HCT116 (cell line): ENCODE results near the gene CALU. TPM values are rescaled to one million over a fixed set of nuclear protein-coding genes. Genes with fewer than 3 reads are reported as not detected.

Source experiments
- ATAC-seq: fragments of 200-7000 bp; cut with Tn5 transposase; 2 replicates; pipeline ENCODE4 v1.9.1; 2020; ENCODE audit warnings: mild to moderate bottlenecking, moderate library complexity
- BruUV-seq: library from RNA; stranded (reverse); fragments of 400-500 nt; replicated peaks from 2 replicates; lab custom pipeline; 2021; lab: Mats Ljungman, UMichigan
- CTCF ChIA-PET: fragments of 300-600 bp; sonication (Branson Sonifier 250); formaldehyde crosslinking; loops from one replicate; lab custom pipeline; 2021; ENCODE audit warnings: antibody characterized with exemption; lab: Charles Lee
- POLR2A ChIA-PET: fragments of 300-600, 350-600 bp; sonication (Branson Sonifier 250); formaldehyde crosslinking; loops from one replicate; lab custom pipeline; 2021; ENCODE audit warnings: antibody characterized with exemption; lab: Charles Lee
- RAD21 ChIA-PET, 2 experiments: fragments of 300-600 bp; sonication (Branson Sonifier 250); formaldehyde crosslinking; loops; one replicate each; lab custom pipeline; 2023; ENCODE audit warnings: low total read pairs in 2 of 2; ENCODE audit not compliant: uncharacterized antibody in 2 of 2, unreplicated experiment in 2 of 2, low non-redundant PET in 1 of 2; lab: Charles Lee
- DNase-seq: peaks from one replicate; pipeline ENCODE4 v3.0.0-alpha.2; 2010; ENCODE audit warnings: low read depth, low spot score
- H2AFZ ChIP-seq: fragments of 200-600 bp; shearing (Covaris generic), sonication (generic); 2 replicates; pipeline ENCODE4 v1.6.1; 2017; ENCODE audit warnings: low read depth, mixed run types, mixed read lengths, antibody characterized with exemption, low read length; ENCODE audit not compliant: poor library complexity, severe bottlenecking
- H3K27ac ChIP-seq: 2 replicates; pipeline ENCODE4 v1.5.1; 2012; ENCODE audit warnings: low read depth, low read length
- H3K27me3 ChIP-seq: fragments of 200-600 bp; sonication (generic); 2 replicates; pipeline ENCODE4 v1.6.1; 2016; ENCODE audit warnings: mixed run types, low read length, mixed read lengths; ENCODE audit not compliant: insufficient read depth
- H3K36me3 ChIP-seq, 2 experiments: fragments of 200-500 bp in 1 of 2; fragments of 200-600 bp in 1 of 2; sonication (Bioruptor generic) in 1 of 2; sonication (generic) in 1 of 2; 2 replicates each; pipeline versions ENCODE4 v1.5.1 to v1.6.1; 2014 to 2016; ENCODE audit warnings: low read length in 2 of 2, inconsistent platforms in 1 of 2, mixed read lengths in 1 of 2, mixed run types in 1 of 2; ENCODE audit not compliant: insufficient read depth in 2 of 2, control insufficient read depth in 1 of 2
- H3K4me1 ChIP-seq, 2 experiments: fragments of 200-600 bp in 1 of 2; sonication (generic) in 1 of 2; 2 replicates each; pipeline versions ENCODE4 v1.5.1 to v1.6.1; 2012 to 2017; ENCODE audit warnings: low read length in 2 of 2, inconsistent platforms in 1 of 2, mild to moderate bottlenecking in 1 of 2, mixed read lengths in 1 of 2, mixed run types in 1 of 2, moderate library complexity in 1 of 2; ENCODE audit not compliant: insufficient read depth in 2 of 2, control insufficient read depth in 1 of 2
- H3K4me2 ChIP-seq: fragments of 200-600 bp; sonication (generic); 2 replicates; pipeline ENCODE4 v1.6.1; 2017; ENCODE audit warnings: mixed run types, low read length, mixed read lengths
- H3K4me3 ChIP-seq, 2 experiments: fragments of 200-600 bp in 1 of 2; sonication (generic) in 1 of 2; replicated peaks in 1 of 2; 2 replicates each; pipeline ENCODE4 v1.5.1; 2011 to 2016; ENCODE audit warnings: low read length in 2 of 2, control low read depth in 1 of 2, low read depth in 1 of 2, mild to moderate bottlenecking in 1 of 2, mixed read lengths in 1 of 2, mixed run types in 1 of 2
- H3K79me2 ChIP-seq: fragments of 200-600 bp; sonication (generic); 2 replicates; pipeline ENCODE4 v1.6.1; 2017; ENCODE audit warnings: mild to moderate bottlenecking, mixed run types, low read length, moderate library complexity, mixed read lengths; ENCODE audit not compliant: insufficient read depth
- H3K9ac ChIP-seq: fragments of 200-600 bp; sonication (generic); 2 replicates; pipeline ENCODE4 v1.6.1; 2016; ENCODE audit warnings: low read length, mixed read lengths
- H3K9me2 ChIP-seq: fragments of 200-600 bp; sonication (generic), shearing (Covaris generic); 2 replicates; pipeline ENCODE4 v1.6.1; 2017; ENCODE audit warnings: mixed run types, mild to moderate bottlenecking, moderate library complexity; ENCODE audit not compliant: insufficient read depth
- H3K9me3 ChIP-seq, 2 experiments: fragments of 200-500 bp in 1 of 2; fragments of 200-600 bp in 1 of 2; sonication (Bioruptor generic) in 1 of 2; sonication (generic) in 1 of 2; 2 replicates each; pipeline ENCODE4 v1.6.1; 2014 to 2017; ENCODE audit warnings: low read length in 2 of 2, mixed read lengths in 2 of 2, inconsistent platforms in 1 of 2, low read depth in 1 of 2, mild to moderate bottlenecking in 1 of 2, mixed run types in 1 of 2, moderate library complexity in 1 of 2; ENCODE audit not compliant: control insufficient read depth in 1 of 2, insufficient read depth in 1 of 2
- H4K20me1 ChIP-seq: fragments of 200-600 bp; sonication (generic), shearing (Covaris generic); 2 replicates; pipeline ENCODE4 v1.6.1; 2017; ENCODE audit warnings: mixed run types, mild to moderate bottlenecking, moderate library complexity; ENCODE audit not compliant: insufficient read depth
- CBX3 ChIP-seq: IDR thresholded peaks from 2 replicates; pipeline ENCODE4 v1.6.1; 2012; ENCODE audit warnings: low read depth
- CEBPB ChIP-seq: IDR thresholded peaks from 2 replicates; pipeline ENCODE4 v1.6.1; 2012; ENCODE audit warnings: low read depth
- CTCF ChIP-seq, 3 experiments: fragments of 200-600 bp in 1 of 3; sonication (generic) in 1 of 3; IDR thresholded peaks in 2 of 3; conservative IDR thresholded peaks in 1 of 3; 2 replicates each; pipeline ENCODE4 v1.5.1; 2012 to 2017; ENCODE audit warnings: low read depth in 2 of 3, low read length in 2 of 3, antibody characterized with exemption in 1 of 3, borderline replicate concordance in 1 of 3, control low read depth in 1 of 3, mild to moderate bottlenecking in 1 of 3, mixed read lengths in 1 of 3, mixed run types in 1 of 3, moderate library complexity in 1 of 3; ENCODE audit not compliant: insufficient read depth in 1 of 3
- EGR1 ChIP-seq: IDR thresholded peaks from 2 replicates; pipeline ENCODE4 v1.6.1; 2012; ENCODE audit warnings: low read depth
- ELF1 ChIP-seq: IDR thresholded peaks from 2 replicates; pipeline ENCODE4 v1.6.1; 2012; ENCODE audit warnings: low read depth, borderline replicate concordance
- EZH2 ChIP-seq: fragments of 200-600 bp; sonication (generic); IDR thresholded peaks from 2 replicates; pipeline ENCODE4 v1.6.1; 2017; ENCODE audit warnings: antibody characterized with exemption, mixed run types
- FOSL1 ChIP-seq: IDR thresholded peaks from 2 replicates; pipeline ENCODE4 v1.6.1; 2012; ENCODE audit warnings: low read depth
- JUND ChIP-seq: IDR thresholded peaks from 2 replicates; pipeline ENCODE4 v1.6.1; 2012
- POLR2A ChIP-seq: IDR thresholded peaks from 2 replicates; pipeline ENCODE4 v1.7.0; 2011; ENCODE audit warnings: borderline replicate concordance; ENCODE audit not compliant: insufficient read depth, insufficient read length; ENCODE audit errors: extremely low read depth
- RAD21 ChIP-seq: IDR thresholded peaks from 2 replicates; pipeline ENCODE4 v1.6.1; 2012; ENCODE audit warnings: low read depth, mild to moderate bottlenecking
- SIN3A ChIP-seq: IDR thresholded peaks from 2 replicates; pipeline ENCODE4 v1.6.1; 2012; ENCODE audit warnings: low read depth
- SP1 ChIP-seq: IDR thresholded peaks from 2 replicates; pipeline ENCODE4 v1.6.1; 2012; ENCODE audit warnings: low read depth
- SRF ChIP-seq: IDR thresholded peaks from 2 replicates; pipeline ENCODE4 v1.6.1; 2012; ENCODE audit warnings: low read depth
- ZFX ChIP-seq: fragments of 450-650 bp; IDR thresholded peaks from 2 replicates; pipeline ENCODE4 v1.6.1; 2017
- ZNF274 ChIP-seq: fragments of 200-500 bp; sonication (Bioruptor generic); IDR thresholded peaks from 2 replicates; pipeline ENCODE4 v1.6.1; 2014; ENCODE audit warnings: mild to moderate bottlenecking, low read depth, low read length, inconsistent platforms
- intact Hi-C: fragments of 100-400 bp; cut with micrococcal nuclease; formaldehyde crosslinking; loops from 2 replicates; pipeline ENCODE4 v1.10.0; 2022
- total RNA-seq: library from RNA; stranded (reverse); gene quantifications from one replicate; pipeline ENCODE4 v1.2.1, GENCODE V29; 2021; ENCODE audit not compliant: unreplicated experiment
- TF ChIP-seq, protein P1 (sequence below): IDR thresholded peaks from 2 replicates; pipeline ENCODE4 v1.6.1; 2012

The CALU gene
- total RNA-seq, 1 experiment from 2014 or later, result 106 TPM

GRCh38 chr7:128731184-128731583 is 8.0 kb upstream of the CALU start:
- Histone ChIP-seq H3K4me2 (no peak overlapping the region), H4K20me1 (no peaks in the 10 kb centered on the region), H3K4me1 (peaks cover 0 to 15% of the 10 kb centered on the region in 2 experiments; a peak in 2 of 4 replicates), H3K36me3 (no peaks in the 10 kb centered on the region), H3K9me3 (no peaks in the 10 kb centered on the region), H3K4me3 (no peak overlapping the region), H3K79me2 (no peaks in the 10 kb centered on the region), H2AFZ (no peak overlapping the region), H3K9me2 (no peaks in the 10 kb centered on the region), H3K9ac (no peak overlapping the region), H3K27ac (no peak overlapping the region), H3K27me3 (no peaks in the 10 kb centered on the region)
- ATAC-seq (no peak), DNase-seq (no peak)
- ChIA-PET POLR2A (no interaction called here), RAD21 (no interaction called here), CTCF (no interaction called here)
- TF ChIP-seq EZH2 (no peak), SRF (no peak), ELF1 (no peak), CBX3 (no peak), FOSL1 (no peak), POLR2A (no peak), SIN3A (no peak), JUND (no peak), CEBPB (no peak), ZFX (no peak), CTCF (IDR thresholded peaks at IDR 0.05 in 2 of 3, conservative IDR thresholded peaks at IDR 0.05 in 1 of 3; ENCODE audit: borderline replicate concordance in 1 of 3, insufficient read depth in 1 of 3, low read depth in 2 of 3, low read length in 2 of 3) (no peak), ZNF274 (no peak), SP1 (no peak), EGR1 (no peak), RAD21 (no peak)
- TF ChIP-seq, protein P1, sequence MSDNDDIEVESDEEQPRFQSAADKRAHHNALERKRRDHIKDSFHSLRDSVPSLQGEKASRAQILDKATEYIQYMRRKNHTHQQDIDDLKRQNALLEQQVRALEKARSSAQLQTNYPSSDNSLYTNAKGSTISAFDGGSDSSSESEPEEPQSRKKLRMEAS, result no peak
- no TSS peak for BruUV-seq
- intact Hi-C loops, result no loop called here
